Astrocyte of the hippocampus (primary cell): ENCODE results near the gene ANTKMT.

Source experiments
- DNase-seq: peaks from one replicate; pipeline ENCODE4 v3.0.0; 2011; ENCODE audit warnings: low read depth, low spot score

Gene ANTKMT

GRCh38 chr16:700684-701584 is 20.0 kb upstream of the ANTKMT start:
- peak; percentile 80 for DNase-seq

GRCh38 chr16:702341-702740 is 18.6 kb upstream of the ANTKMT start:
- DNase-seq, result no peak

- no peak for DNase-seq
Measured at GRCh38 chr16:703406-703805, 17.5 kb upstream of the ANTKMT start.

GRCh38 chr16:704047-704446 is 16.9 kb upstream of the ANTKMT start:
- DNase-seq, result no peak

- DNase-seq, result no peak
Measured at GRCh38 chr16:704552-705380, 16.2 kb upstream of the ANTKMT start.

- DNase-seq, result peak; percentile 74
Measured at GRCh38 chr16:705431-706188, 15.3 kb upstream of the ANTKMT start, which contains the start of gene FBXL16. Gene FBXL16, minus strand, starts transcription at chr16:705801. Its CDS starts 8,396 bp downstream, at chr16:697405.

GRCh38 chr16:706189-707061 is 14.5 kb upstream of the ANTKMT start:
- no peak for DNase-seq

- DNase-seq, result no peak
Measured at GRCh38 chr16:707062-707538, 13.8 kb upstream of the ANTKMT start.

- DNase-seq, result no peak
Measured at GRCh38 chr16:708019-708418, 12.9 kb upstream of the ANTKMT start.

- DNase-seq, result no peak
Measured at GRCh38 chr16:708959-709358, 12.0 kb upstream of the ANTKMT start.

GRCh38 chr16:709566-710499 is 11.1 kb upstream of the ANTKMT start:
- peak; percentile 95 for DNase-seq

- no peak for DNase-seq
Measured at GRCh38 chr16:710500-711075, 10.4 kb upstream of the ANTKMT start.

GRCh38 chr16:711084-711483 is 9.9 kb upstream of the ANTKMT start:
- DNase-seq, result no peak

GRCh38 chr16:711548-712320 is 9.2 kb upstream of the ANTKMT start:
- DNase-seq, result peak; percentile 89

- DNase-seq, result peak; percentile 94
Measured at GRCh38 chr16:712740-713250, 8.2 kb upstream of the ANTKMT start.

- no peak for DNase-seq
Measured at GRCh38 chr16:714079-714478, 6.9 kb upstream of the ANTKMT start.

GRCh38 chr16:714558-715476 is 6.1 kb upstream of the ANTKMT start, which contains the start of gene METRN:
Gene METRN, plus strand, starts transcription at chr16:715118. Its CDS starts 172 bp downstream, at chr16:715290.
- peak; percentile 97 for DNase-seq
